Colonic mucosa (tissue), 4 donors: ENCODE data around the gene U2AF2. TPM values are rescaled to one million over a fixed set of nuclear protein-coding genes. Genes with fewer than 3 reads are reported as not detected.
A peak's percentile ranks its signal among the peaks of the same experiment; 100 is the strongest.

Source experiments
- DNase-seq: peaks from one replicate; pipeline ENCODE4 v3.0.0-alpha.2; 2020
- H3K27ac ChIP-seq: fragments of 200-600 bp; one replicate; pipeline ENCODE4 v1.8.0; 2021
- H3K27me3 ChIP-seq: fragments of 200-600 bp; one replicate; pipeline ENCODE4 v1.8.0; 2021
- H3K36me3 ChIP-seq: fragments of 200-600 bp; one replicate; pipeline ENCODE4 v1.8.0; 2021
- H3K4me1 ChIP-seq: fragments of 200-600 bp; one replicate; pipeline ENCODE4 v1.8.0; 2021; ENCODE audit warnings: mild to moderate bottlenecking
- H3K4me3 ChIP-seq: fragments of 200-600 bp; one replicate; pipeline ENCODE4 v1.8.0; 2021
- H3K9ac ChIP-seq, 2 donors: one replicate each; pipeline ENCODE4 v1.7.0; 2013; ENCODE audit warnings: control low read depth in 2 of 2, low read depth in 2 of 2, low read length in 2 of 2
- H3K9me3 ChIP-seq: fragments of 200-600 bp; one replicate; pipeline ENCODE4 v1.8.0; 2021
- CTCF ChIP-seq: fragments of 200-600 bp; IDR thresholded peaks from one replicate; pipeline ENCODE4 v1.8.0; 2022; ENCODE audit warnings: antibody characterized with exemption, mild to moderate bottlenecking
- intact Hi-C: fragments of 100-400 bp; cut with DNase I; formaldehyde crosslinking; loops from one replicate; pipeline ENCODE4 v1.14.1; 2022
- total RNA-seq, 2 donors: library from RNA; stranded (reverse); fragmentation: NEBNext Ultra II Directional in 1 of 2; extraction: Animal tissue kit (Norgen Biotek cat#: 25700) in 1 of 2; gene quantifications; one replicate each; pipeline ENCODE4 v1.2.1, GENCODE V29; 2021
- donor health status: healthy.
- donor health status: DM: no; HTN: no; CAD: no.
- donor health status: DM: no; HTN: no; CAD: no.

U2AF2 gene
- total RNA-seq, 2 donors from 2014 or later = 146 to 289 TPM

DNA sequence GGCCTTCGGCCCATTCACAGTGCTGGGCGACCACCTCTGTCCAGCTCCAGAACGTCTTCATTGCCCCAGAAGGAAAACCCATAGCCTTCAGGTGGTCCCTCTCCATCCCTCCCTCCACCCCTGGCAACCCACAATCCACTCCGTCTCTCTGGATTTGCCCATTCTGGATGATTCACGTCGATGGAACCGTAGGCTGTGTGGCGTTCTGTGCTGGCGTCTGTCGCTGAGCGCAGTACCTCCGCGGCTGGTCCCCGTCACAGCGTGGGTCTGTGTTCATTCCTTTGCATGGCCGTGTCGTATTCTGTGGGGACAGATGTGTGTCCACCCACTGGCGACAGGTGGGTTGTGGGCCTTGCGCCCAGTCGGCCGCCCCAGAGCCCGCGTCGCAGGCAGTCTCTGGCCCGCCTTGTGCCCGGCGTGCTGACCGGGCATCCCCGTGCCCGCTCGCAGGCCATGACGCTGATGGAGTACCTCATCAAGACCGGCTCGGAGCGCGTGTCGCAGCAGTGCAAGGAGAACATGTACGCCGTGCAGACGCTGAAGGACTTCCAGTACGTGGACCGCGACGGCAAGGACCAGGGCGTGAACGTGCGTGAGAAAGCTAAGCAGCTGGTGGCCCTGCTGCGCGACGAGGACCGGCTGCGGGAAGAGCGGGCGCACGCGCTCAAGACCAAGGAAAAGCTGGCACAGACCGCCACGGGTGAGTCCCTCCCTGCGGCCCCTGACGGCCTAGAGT lies 30.3 kb downstream of the U2AF2 start:
- no peak for TF ChIP-seq CTCF
- intact Hi-C loops = no loop called here
- Histone ChIP-seq H3K9me3 (no peaks in the 10 kb centered on the region), H3K27me3 (no peaks in the 10 kb centered on the region), H3K4me1 (peaks cover 42% of the 10 kb centered on the region), H3K9ac (peak overlapping the region in 1 of 2 donors; percentile 78), H3K27ac (peak overlapping the region; percentile 89), H3K36me3 (peaks cover 17% of the 10 kb centered on the region), H3K4me3 (no peak overlapping the region)
- DNase-seq = no peak

- Histone ChIP-seq H3K4me3 (no peak overlapping the region), H3K9me3 (no peaks in the 10 kb centered on the region), H3K27me3 (no peaks in the 10 kb centered on the region), H3K9ac (peak overlapping the region in 1 of 2 donors; percentile 7), H3K27ac (no peak overlapping the region), H3K4me1 (peaks cover 42% of the 10 kb centered on the region), H3K36me3 (peaks cover 23% of the 10 kb centered on the region)
- DNase-seq = no peak
- intact Hi-C loops = no loop called here
- TF ChIP-seq CTCF = no peak
Observed at GRCh38 chr19:55685776-55686175, 30.9 kb downstream of the U2AF2 start.

DNA sequence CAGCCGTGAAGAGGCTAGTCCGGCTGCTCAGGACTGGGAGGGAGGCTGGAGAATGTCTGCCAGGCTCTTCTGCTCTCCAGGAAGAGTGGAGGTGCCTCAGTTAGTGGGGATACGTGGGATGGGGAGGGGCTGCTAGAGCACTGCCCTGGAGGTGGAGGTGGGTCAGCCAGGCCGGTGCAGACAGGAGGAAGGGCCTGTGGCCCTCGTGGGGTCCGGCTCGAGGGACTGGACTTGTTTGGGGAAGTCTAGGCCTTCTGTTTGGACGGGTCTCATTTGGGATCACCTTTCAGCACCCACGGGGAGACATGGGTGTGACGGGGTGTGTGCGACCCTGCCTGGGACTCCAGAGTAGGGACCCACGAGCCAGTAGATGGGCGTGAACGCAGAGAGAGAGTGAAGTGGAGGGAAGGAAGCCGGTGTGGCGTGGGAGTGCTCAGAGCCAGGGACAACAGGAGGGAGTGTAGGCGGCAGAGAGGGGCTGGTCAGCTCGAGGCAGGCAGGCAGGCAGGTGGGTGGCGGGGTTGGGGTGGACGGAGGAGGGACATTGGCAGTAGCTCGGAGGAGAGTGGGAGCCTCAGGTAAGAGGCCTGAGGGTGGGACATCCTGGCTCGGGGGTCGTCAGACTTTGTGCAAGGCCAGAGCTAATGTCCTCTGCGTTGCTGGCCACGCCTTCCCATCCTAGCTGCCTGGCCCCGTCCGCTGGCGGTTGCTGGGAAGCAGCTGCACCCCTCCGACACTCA lies 31.6 kb downstream of the U2AF2 start:
- no peak for DNase-seq
- H3K9me3 ChIP-seq = no peaks in the 10 kb centered on the region
- no peak for TF ChIP-seq CTCF
- H3K36me3 ChIP-seq = peaks cover 28% of the 10 kb centered on the region
- peak overlapping the region in 1 of 2 donors; percentile 80 for H3K9ac ChIP-seq
- H3K27me3 ChIP-seq = no peaks in the 10 kb centered on the region
- H3K4me1 ChIP-seq = peaks cover 42% of the 10 kb centered on the region
- H3K27ac ChIP-seq = peak overlapping the region; percentile 82
- H3K4me3 ChIP-seq = no peak overlapping the region
- intact Hi-C loops = no loop called here

- Histone ChIP-seq H3K27ac (peak overlapping the region; percentile 82), H3K36me3 (peaks cover 33% of the 10 kb centered on the region), H3K9ac (peak overlapping the region; percentile 52 to 80), H3K4me3 (no peak overlapping the region), H3K9me3 (no peaks in the 10 kb centered on the region), H3K4me1 (peaks cover 39% of the 10 kb centered on the region), H3K27me3 (no peaks in the 10 kb centered on the region)
- TF ChIP-seq CTCF = no peak
- intact Hi-C loops = no loop called here
- peak; percentile 83 for DNase-seq
Observed at GRCh38 chr19:55687281-55688201, 32.7 kb downstream of the U2AF2 start.
